NCI-H2171 (cell line): Measurements from ENCODE around the gene VDAC1.
A peak's percentile ranks its signal among the peaks of the same experiment; 100 is the strongest.
"Not testable (repeated sequence)": the region's sequence is repeated elsewhere in the genome, so short reads cannot be mapped to it uniquely, and the experiment has no call there.

Source experiments
- DNase-seq: peaks from one replicate; lab custom pipeline; 2025; lab: John Stamatoyannopoulos, UW

The VDAC1 gene

GRCh38 chr5:134004626-134005416 is at the start of gene VDAC1:
Gene VDAC1 (minus strand): TSS chr5:134004975. CDS start chr5:133993012, 11,963 bp downstream.
- DNase-seq = peak; percentile 47

GRCh38 chr5:134053840-134054338 is 49.1 kb upstream of the VDAC1 start:
- no peak for DNase-seq

- DNase-seq = no peak
Measured at GRCh38 chr5:134053314-134053839, 48.6 kb upstream of the VDAC1 start.

GRCh38 chr5:134051305-134051704 is 46.5 kb upstream of the VDAC1 start:
- DNase-seq = no peak

GRCh38 chr5:134048864-134049263 is 44.1 kb upstream of the VDAC1 start:
- no peak for DNase-seq

GRCh38 chr5:134047687-134048056 is 42.9 kb upstream of the VDAC1 start:
- DNase-seq = no peak

GRCh38 chr5:134046801-134047686 is 42.3 kb upstream of the VDAC1 start:
- no peak for DNase-seq

GRCh38 chr5:134046330-134046729 is 41.6 kb upstream of the VDAC1 start:
- DNase-seq = no peak

- no peak for DNase-seq
Measured at GRCh38 chr5:134043793-134044792, 39.3 kb upstream of the VDAC1 start.

GRCh38 chr5:134041570-134042411 is 37.0 kb upstream of the VDAC1 start:
- DNase-seq = no peak

GRCh38 chr5:134038138-134038537 is 33.4 kb upstream of the VDAC1 start:
- no peak for DNase-seq

GRCh38 chr5:134037160-134037559 is 32.4 kb upstream of the VDAC1 start:
- DNase-seq = no peak

GRCh38 chr5:134034326-134034725 is 29.6 kb upstream of the VDAC1 start:
- no peak for DNase-seq

GRCh38 chr5:134030303-134030964 is 25.7 kb upstream of the VDAC1 start:
- DNase-seq = not testable (repeated sequence)

- DNase-seq = no peak
Measured at GRCh38 chr5:134029156-134029555, 24.4 kb upstream of the VDAC1 start.

- DNase-seq = no peak
Measured at GRCh38 chr5:134028496-134028895, 23.7 kb upstream of the VDAC1 start.

- DNase-seq = no peak
Measured at GRCh38 chr5:134027288-134027615, 22.5 kb upstream of the VDAC1 start.

- DNase-seq = peak; percentile 51
Measured at GRCh38 chr5:134026521-134027287, 21.9 kb upstream of the VDAC1 start.

- DNase-seq = no peak
Measured at GRCh38 chr5:134025786-134026185, 21.0 kb upstream of the VDAC1 start.
